Measurements from ENCODE around the gene GMPPA. TPM values are rescaled to one million over a fixed set of nuclear protein-coding genes. Genes with fewer than 3 reads are reported as not detected.

The GMPPA gene
- total RNA-seq, 4 donors from 2014 or later = 18.1 to 31.1 (median 26.4) TPM

DNA sequence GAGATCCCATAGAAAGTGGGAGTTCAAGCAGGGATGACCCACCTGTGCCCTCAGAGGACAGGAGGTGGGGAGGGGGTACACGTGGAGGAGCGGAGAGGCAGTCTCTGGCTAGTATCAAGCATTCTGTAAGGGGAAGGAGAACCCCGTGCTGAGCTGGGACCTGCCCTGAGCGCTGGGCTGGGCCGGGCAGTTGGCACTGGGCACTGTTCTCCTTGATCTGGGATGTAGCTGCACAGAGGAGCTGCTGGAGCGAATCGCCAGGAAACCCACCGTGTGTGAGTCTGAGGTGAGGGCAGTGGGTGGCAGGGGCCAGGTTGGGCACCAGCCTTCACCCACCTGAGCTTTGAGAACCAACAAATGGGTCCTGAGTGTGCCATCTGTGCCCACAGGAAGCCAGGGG, 19.8 kb upstream of the GMPPA start:
- WGBS, 2 donors = 77 to 84% methylated on average over 5 to 8 of the region's 8 CpGs
- H3K4me1 ChIP-seq = peaks cover 4 to 30% (median 13%) of the 10 kb centered on the region in 3 donors
- H3K36me3 ChIP-seq = no peaks in the 10 kb centered on the region
- TF ChIP-seq, protein P1, sequence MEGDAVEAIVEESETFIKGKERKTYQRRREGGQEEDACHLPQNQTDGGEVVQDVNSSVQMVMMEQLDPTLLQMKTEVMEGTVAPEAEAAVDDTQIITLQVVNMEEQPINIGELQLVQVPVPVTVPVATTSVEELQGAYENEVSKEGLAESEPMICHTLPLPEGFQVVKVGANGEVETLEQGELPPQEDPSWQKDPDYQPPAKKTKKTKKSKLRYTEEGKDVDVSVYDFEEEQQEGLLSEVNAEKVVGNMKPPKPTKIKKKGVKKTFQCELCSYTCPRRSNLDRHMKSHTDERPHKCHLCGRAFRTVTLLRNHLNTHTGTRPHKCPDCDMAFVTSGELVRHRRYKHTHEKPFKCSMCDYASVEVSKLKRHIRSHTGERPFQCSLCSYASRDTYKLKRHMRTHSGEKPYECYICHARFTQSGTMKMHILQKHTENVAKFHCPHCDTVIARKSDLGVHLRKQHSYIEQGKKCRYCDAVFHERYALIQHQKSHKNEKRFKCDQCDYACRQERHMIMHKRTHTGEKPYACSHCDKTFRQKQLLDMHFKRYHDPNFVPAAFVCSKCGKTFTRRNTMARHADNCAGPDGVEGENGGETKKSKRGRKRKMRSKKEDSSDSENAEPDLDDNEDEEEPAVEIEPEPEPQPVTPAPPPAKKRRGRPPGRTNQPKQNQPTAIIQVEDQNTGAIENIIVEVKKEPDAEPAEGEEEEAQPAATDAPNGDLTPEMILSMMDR (IDR thresholded peaks at IDR 0.05) = no peak
- no peak for TF ChIP-seq POLR2A (IDR thresholded peaks at IDR 0.05)
- no peak overlapping the region for H3K27ac ChIP-seq
- intact Hi-C loops (cut with DNase I) = loop anchor here (5.0 kb wide), 1 partner anchor 43 kb away; no protein-coding TSS in a partner anchor
- no peak for DNase-seq
- H3K9me3 ChIP-seq = no peaks in the 10 kb centered on the region
- H3K4me3 ChIP-seq = no peak overlapping the region
- peaks cover 0 to 47% (median 9%) of the 10 kb centered on the region in 4 donors for H3K27me3 ChIP-seq

- Histone ChIP-seq H3K4me1 (peaks cover 14 to 41% (median 23%) of the 10 kb centered on the region in 3 donors), H3K36me3 (no peaks in the 10 kb centered on the region), H3K4me3 (no peak overlapping the region), H3K27ac (no peak overlapping the region), H3K27me3 (peaks cover 10 to 58% (median 16%) of the 10 kb centered on the region in 4 donors), H3K9me3 (no peaks in the 10 kb centered on the region)
- intact Hi-C loops (cut with DNase I) = no loop called here
- DNase-seq = no peak
- TF ChIP-seq, protein P1 (IDR thresholded peaks at IDR 0.05) = no peak
- no peak for TF ChIP-seq POLR2A (IDR thresholded peaks at IDR 0.05)
- WGBS, 2 donors = 70% methylated on average over 6 of the region's 8 CpGs; no CpG with 5 or more reads in 1 of the 2 donors
Measured at GRCh38 chr2:219480004-219480403, 18.7 kb upstream of the GMPPA start.

GRCh38 chr2:219482674-219483405, 15.9 kb upstream of the GMPPA start:
- 58 to 89% methylated on average over 6 to 8 of the region's 17 CpGs for WGBS, 2 donors
- Histone ChIP-seq H3K36me3 (no peaks in the 10 kb centered on the region), H3K27me3 (peaks cover 13 to 70% (median 16%) of the 10 kb centered on the region in 4 donors), H3K9me3 (no peaks in the 10 kb centered on the region), H3K27ac (peak overlapping the region in 1 of 4 donors; percentile 58), H3K4me1 (peaks cover 14 to 24% (median 16%) of the 10 kb centered on the region in 3 donors), H3K4me3 (no peak overlapping the region)
- DNase-seq = no peak
- intact Hi-C loops (cut with DNase I) = no loop called here
- TF ChIP-seq, protein P1 (IDR thresholded peaks at IDR 0.05) = no peak
- TF ChIP-seq POLR2A (IDR thresholded peaks at IDR 0.05) = no peak

DNA sequence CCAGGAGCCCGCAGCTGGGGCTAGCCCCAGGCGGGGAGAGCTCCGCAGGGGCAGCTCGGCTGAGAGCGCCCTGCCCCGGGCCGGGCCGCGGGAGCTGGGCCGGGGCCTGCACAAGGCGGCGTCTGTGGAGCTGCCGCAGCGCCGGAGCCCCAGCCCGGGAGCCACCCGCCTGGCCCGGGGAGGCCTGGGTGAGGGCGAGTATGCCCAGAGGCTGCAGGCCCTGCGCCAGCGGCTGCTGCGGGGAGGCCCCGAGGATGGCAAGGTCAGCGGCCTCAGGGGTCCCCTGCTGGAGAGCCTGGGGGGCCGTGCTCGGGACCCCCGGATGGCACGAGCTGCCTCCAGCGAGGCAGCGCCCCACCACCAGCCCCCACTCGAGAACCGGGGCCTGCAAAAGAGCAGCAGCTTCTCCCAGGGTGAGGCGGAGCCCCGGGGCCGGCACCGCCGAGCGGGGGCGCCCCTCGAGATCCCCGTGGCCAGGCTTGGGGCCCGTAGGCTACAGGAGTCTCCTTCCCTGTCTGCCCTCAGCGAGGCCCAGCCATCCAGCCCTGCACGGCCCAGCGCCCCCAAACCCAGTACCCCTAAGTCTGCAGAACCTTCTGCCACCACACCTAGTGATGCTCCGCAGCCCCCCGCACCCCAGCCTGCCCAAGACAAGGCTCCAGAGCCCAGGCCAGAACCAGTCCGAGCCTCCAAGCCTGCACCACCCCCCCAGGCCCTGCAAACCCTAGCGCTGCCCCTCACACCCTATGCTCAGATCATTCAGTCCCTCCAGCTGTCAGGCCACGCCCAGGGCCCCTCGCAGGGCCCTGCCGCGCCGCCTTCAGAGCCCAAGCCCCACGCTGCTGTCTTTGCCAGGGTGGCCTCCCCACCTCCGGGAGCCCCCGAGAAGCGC, 15.0 kb upstream of the GMPPA start:
- peaks cover 14 to 24% (median 16%) of the 10 kb centered on the region in 3 donors for H3K4me1 ChIP-seq
- intact Hi-C loops (cut with DNase I) = no loop called here
- TF ChIP-seq, protein P1 (IDR thresholded peaks at IDR 0.05) = no peak
- TF ChIP-seq POLR2A (IDR thresholded peaks at IDR 0.05) = no peak
- no peak for DNase-seq
- H3K9me3 ChIP-seq = no peaks in the 10 kb centered on the region
- WGBS, 2 donors = 4 to 13% methylated on average over 3 to 10 of the region's 58 CpGs
- H3K27me3 ChIP-seq = peaks cover 13 to 78% (median 16%) of the 10 kb centered on the region in 4 donors
- H3K4me3 ChIP-seq = peak overlapping the region in 2 of 4 donors; percentile 30 to 57
- peak overlapping the region in 2 of 4 donors; percentile 34 to 58 for H3K27ac ChIP-seq
- no peaks in the 10 kb centered on the region for H3K36me3 ChIP-seq
